Activated effector memory CD4-positive, alpha-beta T cell treated with Interleukin-2 at 50 U/mL for 16 hours (primary cell): ENCODE results near the gene SLC5A5.

Experiments
- DNase-seq: peaks from one replicate; pipeline ENCODE4 v3.0.0-alpha.2; 2020

Gene SLC5A5

DNA sequence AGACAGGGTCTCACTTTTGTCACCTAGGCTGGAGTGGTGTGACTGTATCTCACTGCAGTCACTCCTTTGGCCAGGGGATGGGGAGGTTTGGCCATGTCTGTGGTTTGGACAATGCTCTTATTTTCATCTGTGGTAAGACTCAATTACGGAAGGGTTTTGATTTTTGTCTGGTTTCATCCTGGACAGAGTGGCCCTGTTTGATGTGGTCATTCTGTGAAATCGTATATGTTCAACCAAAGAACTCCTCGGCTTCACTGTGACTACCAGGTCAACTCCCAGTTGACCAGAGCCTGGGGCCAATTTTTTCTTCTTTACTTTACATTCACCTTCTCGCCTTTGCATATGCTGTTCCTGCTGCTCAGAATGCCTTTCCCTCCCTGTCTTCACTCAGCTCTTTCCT, 54.3 kb downstream of the SLC5A5 start:
- no peak for DNase-seq

DNA sequence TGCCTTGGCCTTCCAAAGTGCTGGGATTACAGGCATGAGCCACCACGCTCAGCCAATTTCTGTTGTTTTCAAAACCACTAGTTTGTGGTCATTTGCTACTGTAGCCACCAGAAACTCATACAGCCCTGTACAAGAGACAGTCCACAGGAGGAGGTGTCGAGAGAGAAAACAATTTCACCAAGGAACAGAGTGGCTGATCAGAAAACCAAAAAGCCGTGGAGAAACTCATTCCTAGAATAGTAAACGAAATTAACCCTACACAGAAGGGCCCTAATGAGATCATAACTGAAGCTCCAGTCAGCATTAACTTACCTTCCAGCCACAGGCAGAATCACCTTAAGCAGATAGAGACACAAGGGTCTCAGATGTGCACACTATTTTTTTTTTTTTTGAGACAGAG, 57.3 kb downstream of the SLC5A5 start:
- no peak for DNase-seq

- DNase-seq, result no peak
Measured at GRCh38 chr19:17931532-17932191, 59.9 kb downstream of the SLC5A5 start.

GRCh38 chr19:17932485-17933338, 61.0 kb downstream of the SLC5A5 start, which contains the start of gene CCDC124:
CCDC124 (plus strand) TSS chr19:17933015; CDS start chr19:17936421, 3,406 bp downstream.
- peak; percentile 89 for DNase-seq

- no peak for DNase-seq
Measured at GRCh38 chr19:17933414-17934129, 61.8 kb downstream of the SLC5A5 start.

DNA sequence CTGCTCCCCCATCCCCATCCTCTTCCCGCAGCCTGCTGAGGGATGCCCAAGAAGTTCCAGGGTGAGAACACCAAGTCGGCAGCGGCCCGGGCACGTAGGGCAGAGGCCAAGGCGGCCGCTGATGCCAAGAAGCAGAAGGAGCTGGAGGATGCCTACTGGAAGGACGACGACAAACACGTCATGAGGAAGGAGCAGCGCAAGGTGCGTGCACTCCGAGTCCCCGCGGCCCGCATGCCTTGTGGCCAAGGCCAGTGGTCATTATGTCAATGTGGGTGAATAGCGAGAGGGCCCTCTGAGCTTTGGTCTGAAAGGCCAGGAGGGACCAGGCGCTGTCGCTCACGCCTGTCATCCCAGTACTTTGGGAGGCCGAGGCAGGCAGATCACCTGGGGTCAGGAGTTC, 64.6 kb downstream of the SLC5A5 start:
- DNase-seq, result no peak

DNA sequence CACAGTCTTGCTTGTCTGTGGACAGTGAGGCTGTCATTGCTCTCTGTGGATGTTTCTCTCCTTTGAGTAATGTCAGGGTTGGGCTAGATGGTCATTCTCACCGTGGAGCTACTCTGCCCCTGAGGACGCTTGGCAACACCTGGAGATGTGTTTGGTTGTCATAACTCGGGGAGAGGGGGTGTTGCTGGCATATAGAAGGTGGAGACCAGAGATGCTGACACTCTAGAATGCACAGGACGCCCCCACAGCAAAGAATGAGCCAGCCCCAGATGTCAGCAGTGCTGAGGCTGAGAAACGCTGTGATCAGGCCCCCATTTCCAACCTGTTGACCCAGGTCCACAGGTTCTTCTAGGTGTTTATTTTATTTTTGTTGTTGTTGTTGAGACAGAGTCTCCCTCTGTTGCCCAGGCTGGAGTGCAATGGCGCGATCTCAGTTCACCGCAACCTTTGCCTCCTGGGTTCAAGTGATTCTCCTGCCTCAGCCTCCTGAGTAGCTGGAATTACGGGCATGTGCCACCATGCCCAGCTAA, 65.7 kb downstream of the SLC5A5 start:
- DNase-seq, result no peak

GRCh38 chr19:17938092-17938845, 66.5 kb downstream of the SLC5A5 start:
- DNase-seq, result peak; percentile 69

- DNase-seq, result no peak
Measured at GRCh38 chr19:17942181-17942580, 70.4 kb downstream of the SLC5A5 start.

GRCh38 chr19:17942582-17943273, 71.0 kb downstream of the SLC5A5 start:
- DNase-seq, result no peak

DNA sequence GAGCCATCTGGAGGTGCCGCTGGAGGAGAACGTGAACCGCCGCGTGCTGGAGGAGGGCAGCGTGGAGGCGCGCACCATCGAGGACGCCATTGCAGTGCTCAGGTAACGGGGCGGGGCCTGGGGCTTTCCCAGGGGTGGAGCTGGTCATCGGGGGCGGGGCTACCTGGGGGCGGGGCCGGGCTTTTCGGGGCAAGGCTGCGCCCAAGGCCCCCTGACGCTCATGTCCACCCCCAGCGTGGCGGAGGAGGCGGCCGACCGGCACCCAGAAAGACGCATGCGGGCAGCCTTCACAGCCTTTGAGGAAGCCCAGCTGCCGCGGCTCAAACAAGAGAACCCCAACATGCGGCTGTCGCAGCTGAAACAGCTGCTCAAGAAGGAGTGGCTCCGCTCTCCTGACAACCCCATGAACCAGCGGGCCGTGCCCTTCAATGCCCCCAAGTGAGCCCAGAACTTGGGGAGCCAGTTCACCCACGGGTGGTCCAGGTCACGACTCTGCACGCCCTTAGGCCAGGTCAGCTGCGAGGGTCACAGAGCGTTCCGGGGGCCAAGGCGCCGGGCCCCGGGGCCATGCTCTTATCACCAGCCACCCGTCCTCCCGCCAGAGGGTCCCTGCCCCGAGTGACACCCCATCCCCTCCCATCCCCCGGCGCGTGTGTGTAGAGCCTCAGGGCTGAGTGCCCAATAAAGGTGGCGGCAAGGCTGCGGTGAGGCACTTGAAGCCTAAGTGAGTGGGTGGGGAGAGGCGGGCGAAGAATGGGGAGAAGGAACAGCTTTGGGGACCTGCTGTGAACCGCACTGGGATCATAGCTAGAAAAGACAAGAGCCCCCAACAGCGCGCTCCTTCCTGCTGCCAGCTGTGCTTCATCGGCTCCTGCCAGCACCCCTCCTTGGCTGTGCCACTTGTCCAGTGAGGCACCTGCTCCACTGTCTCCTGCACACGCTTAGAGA, 71.8 kb downstream of the SLC5A5 start:
- no peak for DNase-seq

GRCh38 chr19:17944301-17944700, 72.6 kb downstream of the SLC5A5 start:
- no peak for DNase-seq
